Tibial nerve (tissue), 4 donors: ENCODE measurements around the gene ANO6. TPM values are rescaled to one million over a fixed set of nuclear protein-coding genes. Genes with fewer than 3 reads are reported as not detected.

Source experiments
- DNase-seq, 2 donors: peaks; one replicate each; pipeline ENCODE4 v3.0.0-alpha.2; 2019; ENCODE audit warnings: low spot score in 2 of 2
- H3K27ac ChIP-seq, 4 donors: fragments of 200-600 bp; sonication (generic) in 3 of 4; one replicate each; pipeline ENCODE4 v1.5.1; 2017 to 2019; ENCODE audit warnings: mild to moderate bottlenecking in 1 of 4
- H3K27me3 ChIP-seq, 2 donors: fragments of 200-600 bp; sonication (generic) in 1 of 2; one replicate each; pipeline versions ENCODE4 v1.5.1 to v1.6.0; 2017 to 2019
- H3K36me3 ChIP-seq, 3 donors: fragments of 200-600 bp; sonication (generic); one replicate each; pipeline ENCODE4 v1.5.1; 2018 to 2019
- H3K4me1 ChIP-seq, 4 donors: fragments of 200-600 bp; sonication (generic) in 3 of 4; one replicate each; pipeline ENCODE4 v1.5.1; 2017 to 2019
- H3K4me3 ChIP-seq, 4 donors: fragments of 200-600 bp; sonication (generic) in 3 of 4; one replicate each; pipeline ENCODE4 v1.5.1; 2017 to 2019; ENCODE audit warnings: mild to moderate bottlenecking in 1 of 4, moderate library complexity in 1 of 4
- H3K9me3 ChIP-seq, 4 donors: fragments of 200-600 bp; sonication (generic) in 3 of 4; one replicate each; pipeline ENCODE4 v1.5.1; 2017 to 2019
- CTCF ChIP-seq, 5 experiments: fragments of 200-600 bp in 3 of 5; fragments of 450-650 bp in 2 of 5; sonication (generic) in 3 of 5; IDR thresholded peaks; one replicate each; pipeline ENCODE4 v1.5.1; 2016 to 2019; ENCODE audit warnings: antibody characterized with exemption in 5 of 5, mild to moderate bottlenecking in 3 of 5, moderate library complexity in 2 of 5
- EP300 ChIP-seq, 2 donors: sonication (generic); formaldehyde crosslinking; IDR thresholded peaks; one replicate each; pipeline ENCODE4 v1.6.1; 2017; ENCODE audit warnings: antibody characterized with exemption in 2 of 2, mild to moderate bottlenecking in 1 of 2
- POLR2A ChIP-seq, 2 donors: fragments of 450-650 bp; IDR thresholded peaks; one replicate each; pipeline ENCODE4 v1.6.1; 2017; ENCODE audit warnings: antibody characterized with exemption in 2 of 2, mild to moderate bottlenecking in 2 of 2, moderate library complexity in 2 of 2
- WGBS, 2 donors: methylation state at CpG; one replicate each; pipeline ENCODE4 v1.1.5; 2018; 5-methylcytosine and 5-hydroxymethylcytosine counted together
- total RNA-seq, 4 donors: library from RNA; depleted of rRNA; stranded (reverse); fragments of >200 nt; gene quantifications; one replicate each; pipeline ENCODE4 v1.1.0, GENCODE V29; 2016

The ANO6 gene
- total RNA-seq, 4 donors from 2014 or later = 44.1 to 52.2 (median 45.3) TPM

- 91 to 98% methylated on average over 4 of the region's 4 CpGs for WGBS, 2 donors
Observed at GRCh38 chr12:45439039-45439438, 223.1 kb downstream of the ANO6 start.

DNA sequence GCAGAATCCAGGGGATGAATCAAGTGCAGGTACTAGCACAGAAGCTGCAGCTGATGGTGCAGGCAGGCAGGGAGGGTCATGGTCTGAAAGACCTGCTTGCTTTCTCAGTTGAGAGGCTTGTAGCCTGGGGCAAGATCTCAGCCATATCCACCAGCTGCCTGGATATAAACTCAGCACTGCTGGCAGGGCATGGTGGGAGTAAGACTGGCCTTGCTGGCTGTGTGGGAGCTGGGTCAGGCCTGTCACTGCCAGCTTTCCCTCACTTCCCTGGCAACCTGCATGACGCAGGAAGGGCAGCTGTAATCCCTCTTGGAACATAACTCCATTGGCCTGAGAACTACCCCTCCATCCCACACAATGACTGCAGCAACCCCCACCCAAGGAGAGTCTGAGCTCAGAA is 230.1 kb downstream of the ANO6 start:
- Histone ChIP-seq H3K4me3 (no peak overlapping the region), H3K4me1 (no peaks in the 10 kb centered on the region), H3K36me3 (no peaks in the 10 kb centered on the region), H3K27ac (no peak overlapping the region), H3K27me3 (no peaks in the 10 kb centered on the region), H3K9me3 (peaks cover 0 to 53% (median 12%) of the 10 kb centered on the region in 4 donors)
- DNase-seq = no peak
- TF ChIP-seq CTCF (IDR thresholded peaks at IDR 0.05) (no peak), EP300 (IDR thresholded peaks at IDR 0.05) (no peak), POLR2A (IDR thresholded peaks at IDR 0.05) (no peak)
- WGBS, 2 donors = 71 to 88% methylated on average over 1 of the region's 1 CpG

More at GRCh38 chr12:45439039-45439438, 223.1 kb downstream of the ANO6 start:
- peaks cover 0 to 24% (median 7%) of the 10 kb centered on the region in 4 donors for H3K9me3 ChIP-seq
- no peak overlapping the region for H3K4me3 ChIP-seq
- H3K36me3 ChIP-seq = no peaks in the 10 kb centered on the region
- peaks cover 0 to 22% (median 5%) of the 10 kb centered on the region in 4 donors for H3K4me1 ChIP-seq
- TF ChIP-seq EP300 (IDR thresholded peaks at IDR 0.05) (no peak), POLR2A (IDR thresholded peaks at IDR 0.05) (no peak), CTCF (IDR thresholded peaks at IDR 0.05) (no peak)
- no peak overlapping the region for H3K27ac ChIP-seq
- no peaks in the 10 kb centered on the region for H3K27me3 ChIP-seq
- no peak for DNase-seq

GRCh38 chr12:45458238-45458637 is 242.3 kb downstream of the ANO6 start:
- 21 to 35% methylated on average over 1 of the region's 1 CpG for WGBS, 2 donors
- Histone ChIP-seq H3K27ac (peak overlapping the region in 1 of 4 donors; percentile 44), H3K4me3 (no peak overlapping the region), H3K9me3 (no peaks in the 10 kb centered on the region), H3K36me3 (no peaks in the 10 kb centered on the region), H3K4me1 (peaks cover 0 to 17% (median 0%) of the 10 kb centered on the region in 4 donors), H3K27me3 (no peaks in the 10 kb centered on the region)
- no peak for DNase-seq
- TF ChIP-seq EP300 (IDR thresholded peaks at IDR 0.05) (no peak), POLR2A (IDR thresholded peaks at IDR 0.05) (no peak), CTCF (IDR thresholded peaks at IDR 0.05) (no peak)

- Histone ChIP-seq H3K27ac (peak overlapping the region in 2 of 4 donors; percentile 44 to 50), H3K4me3 (no peak overlapping the region), H3K27me3 (no peaks in the 10 kb centered on the region), H3K9me3 (no peaks in the 10 kb centered on the region), H3K4me1 (peaks cover 0 to 17% (median 0%) of the 10 kb centered on the region in 4 donors), H3K36me3 (no peaks in the 10 kb centered on the region)
- TF ChIP-seq EP300 (IDR thresholded peaks at IDR 0.05) (peak in 1 of 2 donors; percentile 61), CTCF (IDR thresholded peaks at IDR 0.05) (no peak)
- 35 to 43% methylated on average over 4 of the region's 4 CpGs for WGBS, 2 donors
- DNase-seq = peak in 1 of 2 donors; percentile 22
Observed at GRCh38 chr12:45458854-45459807, 243.2 kb downstream of the ANO6 start.

GRCh38 chr12:45462506-45462905 is 246.6 kb downstream of the ANO6 start:
- no peak for DNase-seq
- Histone ChIP-seq H3K36me3 (no peaks in the 10 kb centered on the region), H3K27ac (no peak overlapping the region), H3K27me3 (no peaks in the 10 kb centered on the region), H3K4me1 (peaks cover 0 to 17% (median 0%) of the 10 kb centered on the region in 4 donors), H3K9me3 (no peaks in the 10 kb centered on the region), H3K4me3 (no peak overlapping the region)
- TF ChIP-seq POLR2A (IDR thresholded peaks at IDR 0.05) (no peak), EP300 (IDR thresholded peaks at IDR 0.05) (no peak), CTCF (IDR thresholded peaks at IDR 0.05) (no peak)
- 89 to 97% methylated on average over 4 of the region's 4 CpGs for WGBS, 2 donors
